Measurements from ENCODE around the gene CMPK1.

DNA sequence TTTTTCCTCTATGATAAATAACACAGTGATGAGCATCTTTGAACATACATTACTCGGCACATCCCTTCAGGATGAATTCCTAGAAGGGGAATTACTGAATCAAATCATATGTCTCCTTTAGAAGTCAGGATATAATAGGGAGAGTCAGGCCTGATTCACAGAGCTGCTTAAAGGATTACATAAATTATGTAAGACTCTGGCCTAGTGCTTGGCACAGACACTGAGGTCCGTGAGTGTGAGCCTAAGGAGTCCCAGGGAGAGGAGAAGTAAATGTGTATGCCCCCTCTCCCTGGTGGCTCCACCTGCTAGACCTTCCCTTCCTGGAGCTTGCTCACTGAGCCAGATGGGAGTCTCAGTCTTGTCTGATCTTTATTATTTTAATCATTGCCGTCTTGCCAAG is 73.9 kb downstream of the CMPK1 start:
- TF ChIP-seq CTCF (optimal IDR thresholded peaks at IDR 0.05 in 1 of 3, IDR thresholded peaks at IDR 0.05 in 1 of 3, conservative IDR thresholded peaks at IDR 0.05 in 1 of 3; ENCODE audit: extremely low read depth in 1 of 3, insufficient read depth in 2 of 3, low read length in 3 of 3) (no peak), EZH2 (IDR thresholded peaks at IDR 0.05; ENCODE audit: low read length) (no peak)
